ENCODE results near the gene CHMP4B.

Gene CHMP4B

GRCh38 chr20:33821270-33821836, 10.2 kb downstream of the CHMP4B start:
- DNase-seq (ENCODE audit: low read depth in 2 of 2), result no peak

- DNase-seq (ENCODE audit: low read depth in 2 of 2), result no peak
Measured at GRCh38 chr20:33822423-33822822, 11.3 kb downstream of the CHMP4B start.

GRCh38 chr20:33822991-33823390, 11.8 kb downstream of the CHMP4B start:
- DNase-seq (ENCODE audit: low read depth in 2 of 2), result no peak

DNA sequence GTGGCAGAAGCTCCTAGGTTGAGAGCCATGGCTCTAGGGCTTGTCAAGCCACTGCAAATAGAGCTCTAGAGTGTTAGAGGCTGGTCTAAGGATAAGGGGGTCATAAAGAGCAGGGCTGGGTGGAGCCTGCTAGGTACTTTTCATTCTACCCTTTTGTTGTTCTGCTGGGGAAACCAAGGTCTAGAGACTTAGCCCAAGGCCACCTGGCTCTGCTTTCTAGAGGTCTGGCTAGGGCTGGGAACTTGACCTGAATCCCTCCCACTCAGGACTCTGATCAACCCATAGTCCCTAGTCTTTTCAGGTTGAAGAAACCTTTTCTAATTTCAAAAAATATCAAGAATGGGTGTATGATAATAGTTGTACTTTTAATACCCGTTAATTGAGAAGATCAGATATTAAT, 13.7 kb downstream of the CHMP4B start:
- DNase-seq (ENCODE audit: low read depth in 2 of 2), result no peak

GRCh38 chr20:33825340-33826269, 14.5 kb downstream of the CHMP4B start:
- no peak for DNase-seq (ENCODE audit: low read depth in 2 of 2)

DNA sequence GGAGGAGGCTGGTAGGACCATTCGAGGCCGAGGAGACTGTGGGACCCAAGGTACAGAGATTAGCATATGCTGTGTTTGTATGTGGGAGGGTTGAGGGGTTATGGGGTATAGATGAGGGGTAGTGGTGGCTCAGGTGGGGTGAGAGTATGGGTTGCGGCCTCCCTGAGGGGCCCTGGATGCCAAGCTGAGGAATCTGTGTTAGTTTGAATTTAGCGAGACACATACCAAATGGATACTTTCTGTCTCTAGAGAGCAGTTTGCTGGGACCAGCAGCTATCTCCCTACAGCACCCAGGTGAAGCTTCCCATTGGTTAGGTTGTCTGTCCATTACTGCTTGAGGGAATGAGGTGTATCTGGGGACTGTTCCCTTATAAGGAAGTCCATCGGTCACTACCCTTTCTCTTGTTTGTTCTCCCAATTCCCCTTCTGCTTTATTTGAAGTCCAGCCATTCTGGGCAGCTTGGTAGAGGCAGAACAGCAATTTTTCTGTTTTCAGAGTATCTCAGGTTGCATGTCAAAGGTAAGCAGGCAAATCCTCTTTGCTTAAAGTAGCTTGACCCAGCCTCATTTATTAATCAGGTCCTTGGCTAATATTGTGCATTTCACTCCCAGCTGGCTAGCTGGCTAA, 15.2 kb downstream of the CHMP4B start:
- no peak for DNase-seq (ENCODE audit: low read depth in 2 of 2)

DNA sequence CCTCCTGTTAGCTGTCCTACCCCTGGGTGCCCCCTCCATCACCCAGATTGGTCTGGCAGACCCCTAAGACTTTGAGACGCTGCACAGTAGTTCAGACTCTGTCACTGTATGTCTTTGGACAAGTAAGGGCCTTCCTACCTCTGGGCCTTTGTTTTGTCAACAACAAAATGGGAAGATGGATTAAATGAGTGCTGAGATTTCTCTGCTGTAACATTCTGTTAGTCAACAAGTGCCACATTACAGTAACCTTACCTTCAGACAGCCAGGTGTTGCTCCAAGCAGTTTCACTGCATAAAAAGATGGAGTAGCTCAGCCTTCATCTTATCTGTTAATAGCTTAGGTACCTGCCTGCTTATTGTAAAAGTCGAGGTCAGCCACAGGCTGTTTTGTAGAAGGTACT, 16.0 kb downstream of the CHMP4B start:
- DNase-seq (ENCODE audit: low read depth in 2 of 2), result no peak

DNA sequence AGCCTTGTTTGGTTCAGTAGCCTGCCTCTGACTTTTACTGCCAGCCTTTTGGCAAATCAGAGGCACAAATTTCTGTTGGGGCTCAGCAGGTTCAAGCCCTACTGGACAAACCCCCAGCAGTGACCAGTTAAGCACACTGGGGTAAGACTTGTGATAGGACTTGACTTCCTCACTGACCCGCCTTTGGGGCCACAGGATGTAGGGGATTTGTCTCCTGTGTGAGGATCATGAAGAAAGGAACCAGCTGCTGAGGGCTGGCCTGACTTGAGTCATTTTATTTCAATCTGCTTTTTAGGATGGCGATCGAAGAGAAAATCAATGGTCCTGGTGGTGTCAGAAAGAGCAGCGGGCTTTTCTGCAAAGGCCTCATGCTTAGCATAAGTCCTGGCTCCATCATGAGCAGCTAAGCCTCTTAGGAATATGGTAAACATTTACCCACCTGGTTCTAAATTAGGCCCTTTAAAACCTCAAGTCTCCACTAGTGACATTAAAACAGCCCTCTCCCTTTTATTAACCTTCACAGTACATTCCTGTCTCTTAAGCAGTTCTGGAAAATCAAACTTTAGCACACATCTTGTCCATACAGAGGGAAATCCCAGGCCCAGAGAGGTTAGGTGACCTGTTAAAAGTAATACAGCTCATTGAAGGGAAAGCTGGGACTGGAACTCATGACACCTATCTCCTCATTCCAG, 16.6 kb downstream of the CHMP4B start:
- DNase-seq (ENCODE audit: low read depth in 2 of 2), result no peak

DNA sequence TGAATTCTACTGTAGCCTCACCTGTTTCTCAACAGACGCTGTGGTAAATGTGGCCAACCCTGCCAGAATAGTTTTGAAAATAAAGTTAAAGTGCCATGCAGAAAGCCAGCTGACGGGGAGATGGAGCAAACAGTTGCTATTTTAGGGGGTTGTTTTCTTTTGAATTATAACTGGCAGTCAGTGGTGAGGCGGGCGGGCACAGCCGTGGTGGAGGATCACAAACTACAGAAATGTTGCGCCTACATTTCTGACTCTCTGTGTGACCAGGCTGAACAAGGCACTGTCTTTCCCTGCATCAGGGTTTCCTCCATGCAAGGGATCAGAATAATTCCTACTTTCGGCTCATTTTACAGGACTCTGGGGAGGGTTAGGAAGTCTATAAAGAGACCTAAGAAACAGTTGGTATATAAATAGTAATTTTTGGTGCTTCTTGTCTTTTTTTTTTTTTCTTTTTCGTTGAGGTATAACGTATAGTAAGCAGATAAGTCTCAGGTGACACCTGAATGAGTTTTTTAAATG, 17.2 kb downstream of the CHMP4B start:
- DNase-seq (ENCODE audit: low read depth in 2 of 2), result no peak

- DNase-seq (ENCODE audit: low read depth in 2 of 2), result no peak
Measured at GRCh38 chr20:33828967-33829560, 17.9 kb downstream of the CHMP4B start.

DNA sequence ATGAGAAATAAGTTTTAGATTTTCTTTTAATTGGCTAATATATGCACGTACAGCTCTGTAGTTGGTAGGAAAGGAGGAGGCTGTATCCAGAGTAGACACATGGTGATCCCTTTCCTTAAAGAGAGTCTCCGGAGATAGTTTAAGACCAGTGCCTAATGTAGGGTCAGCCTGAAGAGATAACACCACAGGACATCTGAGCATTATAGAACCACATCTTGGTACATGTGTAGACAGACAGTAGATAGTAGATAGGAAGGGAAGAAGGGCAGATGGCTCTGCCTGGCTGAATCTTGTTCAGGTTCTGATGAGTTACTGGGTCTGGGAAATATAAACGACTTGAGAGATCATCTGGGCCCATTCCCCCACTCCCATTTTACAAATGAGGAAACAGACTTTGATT, 18.5 kb downstream of the CHMP4B start:
- DNase-seq (ENCODE audit: low read depth in 2 of 2), result no peak

DNA sequence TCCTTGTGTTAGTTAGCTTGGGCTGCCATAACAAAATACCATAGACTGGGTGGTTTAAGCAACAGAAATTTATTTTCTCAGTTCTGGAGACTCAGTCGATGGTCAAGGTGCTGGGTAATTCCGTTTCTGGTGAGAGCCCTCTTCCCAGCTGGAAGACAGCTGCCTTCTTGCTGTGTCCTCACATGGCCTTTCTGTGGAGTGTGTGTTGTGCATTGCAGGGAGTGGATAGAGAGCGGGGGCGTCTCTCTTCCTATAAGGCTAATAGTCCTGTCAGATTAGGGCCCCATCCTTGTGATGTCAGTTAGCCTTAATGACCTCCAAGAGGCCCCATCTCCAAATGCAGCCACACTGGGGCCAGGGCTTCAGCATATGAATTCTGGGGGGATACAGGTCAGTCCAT, 19.2 kb downstream of the CHMP4B start:
- no peak for DNase-seq (ENCODE audit: low read depth in 2 of 2)

GRCh38 chr20:33832103-33832804, 21.1 kb downstream of the CHMP4B start:
- DNase-seq (ENCODE audit: low read depth in 2 of 2), result no peak

DNA sequence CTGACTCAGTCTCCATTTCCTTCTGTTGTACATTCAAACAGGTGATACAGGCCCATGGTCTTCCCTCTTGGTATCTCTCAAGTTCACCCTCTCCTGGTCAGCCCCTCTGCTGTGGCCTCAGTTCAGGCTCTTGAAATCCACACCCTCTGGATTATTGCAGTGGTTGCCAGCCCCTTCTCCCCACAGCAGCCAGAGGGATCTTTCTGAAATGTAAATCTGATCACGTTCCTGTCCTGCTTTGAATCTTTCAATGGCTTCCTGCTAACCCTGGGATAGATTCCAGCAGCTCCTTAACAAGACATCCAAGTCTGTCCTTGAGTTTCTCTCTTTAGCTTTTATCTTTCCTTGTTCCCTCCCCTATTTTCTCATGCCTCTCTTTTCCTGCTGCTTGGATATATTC, 22.2 kb downstream of the CHMP4B start:
- no peak for DNase-seq (ENCODE audit: low read depth in 2 of 2)

DNA sequence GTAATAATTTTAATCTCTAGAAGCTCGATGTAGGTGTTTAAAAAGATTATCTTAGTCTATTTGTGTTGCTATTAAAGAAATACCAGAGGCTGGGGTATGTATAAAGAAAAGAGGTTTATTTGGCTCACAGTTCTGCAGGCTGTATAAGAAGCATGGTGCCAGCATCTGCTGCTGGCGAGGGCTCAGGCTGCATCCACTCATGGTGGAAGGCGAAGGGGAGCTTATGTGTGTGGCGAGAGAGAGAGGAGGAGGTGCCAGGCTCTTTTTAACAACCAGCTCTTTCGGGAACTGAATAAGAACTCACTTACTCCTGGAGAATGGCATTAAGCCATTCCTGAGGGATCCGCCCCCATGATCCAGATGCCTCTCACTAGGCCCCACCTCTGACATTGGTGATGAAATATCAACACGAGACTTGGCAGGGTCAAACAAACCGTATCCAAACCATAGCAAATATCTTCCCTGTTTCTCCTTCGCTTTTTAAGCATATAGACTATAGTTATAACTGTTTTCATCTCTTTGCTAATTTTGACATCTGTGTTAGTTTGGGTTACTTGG, 24.5 kb downstream of the CHMP4B start:
- no peak for DNase-seq (ENCODE audit: low read depth in 2 of 2)

- no peak for DNase-seq (ENCODE audit: low read depth in 2 of 2)
Measured at GRCh38 chr20:33836277-33836676, 25.1 kb downstream of the CHMP4B start.

GRCh38 chr20:33837096-33837830, 26.1 kb downstream of the CHMP4B start:
- no peak for DNase-seq (ENCODE audit: low read depth in 2 of 2)

DNA sequence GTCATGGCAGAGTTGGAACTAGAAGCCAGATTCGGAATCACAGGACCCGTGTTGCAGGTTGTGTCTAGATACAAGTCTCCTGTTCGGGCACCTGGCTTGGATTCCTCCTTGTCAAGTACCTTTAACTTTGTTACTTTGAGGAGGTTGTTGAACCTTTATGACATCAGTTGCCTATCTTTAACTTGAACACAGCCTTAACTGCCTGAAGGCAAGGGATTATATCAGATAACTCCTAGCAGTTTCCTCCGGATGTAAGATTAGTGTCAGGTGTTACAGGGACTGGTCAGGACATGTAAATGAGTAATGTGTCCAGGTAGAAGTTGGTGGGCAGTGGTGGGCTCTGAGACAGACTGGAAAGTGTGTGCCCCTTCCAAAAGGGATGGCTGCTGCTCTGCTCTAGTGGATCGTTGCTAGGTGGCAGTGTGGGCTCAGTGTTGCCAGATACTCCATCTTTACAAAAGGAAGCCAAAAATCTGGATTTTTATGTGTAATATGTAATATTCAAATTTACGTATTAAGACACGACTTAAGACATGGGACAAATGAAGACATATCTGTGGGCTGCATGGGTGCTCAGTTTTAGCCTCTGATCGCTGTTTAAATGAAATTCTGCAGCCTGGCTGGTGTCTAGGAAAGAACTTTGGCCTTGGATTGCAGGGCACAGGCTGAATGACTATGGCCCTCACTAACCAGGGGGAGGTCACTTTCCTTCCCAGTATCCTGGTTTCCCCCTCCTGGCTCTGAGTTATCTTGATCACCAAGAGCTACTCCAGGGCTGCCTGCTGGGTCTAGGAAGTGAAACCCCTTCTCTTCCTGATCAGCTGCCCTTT, 27.1 kb downstream of the CHMP4B start:
- DNase-seq (ENCODE audit: low read depth in 2 of 2), result no peak

GRCh38 chr20:33839591-33839990, 28.4 kb downstream of the CHMP4B start:
- no peak for DNase-seq (ENCODE audit: low read depth in 2 of 2)

All from stimulated activated CD4-positive, alpha-beta T cell treated with anti-CD3 and anti-CD28 coated beads, Interleukin-12 subunit alpha, Interleukin-12 subunit beta, amount 100 ng/mL, for 24 hours (primary cell).